Nephron progenitor cell (in vitro differentiated cells): Measurements from ENCODE around the gene HPCAL1.
A peak's percentile ranks its signal among the peaks of the same experiment; 100 is the strongest.

ENCODE experiments used
- DNase-seq: peaks from one replicate; pipeline ENCODE4 v3.0.0; 2021
- H3K27ac Mint-ChIP-seq: 2 replicates; pipeline ENCODE4 v1.8.0; 2021; ENCODE audit warnings: mild to moderate bottlenecking, moderate library complexity, mixed read lengths
- H3K27me3 Mint-ChIP-seq: 2 replicates; pipeline ENCODE4 v1.8.0; 2021; ENCODE audit warnings: mild to moderate bottlenecking, low read depth, mixed read lengths; ENCODE audit not compliant: poor library complexity
- H3K36me3 Mint-ChIP-seq: 2 replicates; pipeline ENCODE4 v1.8.0; 2021; ENCODE audit warnings: low read depth, mixed read lengths
- H3K4me1 Mint-ChIP-seq: 2 replicates; pipeline ENCODE4 v1.8.0; 2021; ENCODE audit warnings: mixed read lengths
- H3K4me3 Mint-ChIP-seq: 2 replicates; pipeline ENCODE4 v1.8.0; 2021; ENCODE audit warnings: mild to moderate bottlenecking, moderate library complexity, mixed read lengths
- H3K9me3 Mint-ChIP-seq: 2 replicates; pipeline ENCODE4 v1.8.0; 2021; ENCODE audit warnings: mild to moderate bottlenecking, moderate library complexity, mixed read lengths
- TF ChIP-seq, protein P1 (sequence below): fragments of 200-600 bp; sonication (generic); IDR thresholded peaks from 2 replicates; pipeline ENCODE4 v1.5.0; 2021; ENCODE audit warnings: antibody characterized with exemption

Gene HPCAL1

DNA sequence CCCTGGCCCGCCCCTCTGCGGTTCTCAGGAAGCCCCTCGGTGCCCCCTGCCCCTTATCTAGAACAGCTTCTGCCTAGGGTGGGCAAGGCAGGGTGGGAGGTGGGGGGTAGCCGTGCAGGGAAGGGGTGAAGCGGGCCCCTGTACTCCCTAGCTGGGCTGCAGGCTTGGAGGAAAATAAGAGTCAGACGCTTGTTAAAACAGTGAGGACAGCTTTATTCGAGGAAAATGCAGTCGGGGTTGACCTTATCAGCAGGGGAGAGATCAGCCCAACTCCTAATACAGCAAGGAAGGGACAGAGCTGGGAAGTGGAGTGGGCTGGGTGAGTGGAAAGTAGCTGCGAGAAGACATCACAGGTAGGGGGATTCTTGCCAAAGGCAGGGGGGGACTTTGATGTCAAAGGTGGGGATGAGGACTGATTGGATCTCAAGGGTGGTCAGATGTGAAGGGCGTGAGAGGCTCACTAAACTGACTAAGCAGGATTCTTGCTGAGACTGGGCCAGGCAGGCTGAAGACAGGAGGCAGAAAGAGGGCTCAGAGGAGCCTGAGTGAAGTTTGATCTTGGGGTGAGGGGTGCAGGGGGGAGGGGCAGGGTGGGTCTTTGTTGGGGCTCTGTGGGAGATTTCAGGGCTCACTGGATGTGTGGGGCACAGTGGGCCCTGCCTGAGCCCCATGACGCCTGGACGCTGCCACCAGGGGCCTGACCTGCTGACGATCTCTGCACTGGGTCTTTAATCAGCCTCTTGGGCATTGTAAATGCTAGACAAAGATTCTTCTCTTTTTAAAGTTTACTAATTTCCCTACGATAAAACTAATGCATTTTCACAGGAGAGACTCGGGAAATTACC, 29.9 kb downstream of the HPCAL1 start:
- Mint-ChIP-seq H3K4me1 (peaks cover 57% of the 10 kb centered on the region), H3K27ac (peak overlapping the region; percentile 97), H3K9me3 (peaks cover 20% of the 10 kb centered on the region), H3K4me3 (peak overlapping the region; percentile 60), H3K27me3 (peaks cover 8% of the 10 kb centered on the region), H3K36me3 (peaks cover 15% of the 10 kb centered on the region)
- DNase-seq: no peak
- TF ChIP-seq, protein P1, sequence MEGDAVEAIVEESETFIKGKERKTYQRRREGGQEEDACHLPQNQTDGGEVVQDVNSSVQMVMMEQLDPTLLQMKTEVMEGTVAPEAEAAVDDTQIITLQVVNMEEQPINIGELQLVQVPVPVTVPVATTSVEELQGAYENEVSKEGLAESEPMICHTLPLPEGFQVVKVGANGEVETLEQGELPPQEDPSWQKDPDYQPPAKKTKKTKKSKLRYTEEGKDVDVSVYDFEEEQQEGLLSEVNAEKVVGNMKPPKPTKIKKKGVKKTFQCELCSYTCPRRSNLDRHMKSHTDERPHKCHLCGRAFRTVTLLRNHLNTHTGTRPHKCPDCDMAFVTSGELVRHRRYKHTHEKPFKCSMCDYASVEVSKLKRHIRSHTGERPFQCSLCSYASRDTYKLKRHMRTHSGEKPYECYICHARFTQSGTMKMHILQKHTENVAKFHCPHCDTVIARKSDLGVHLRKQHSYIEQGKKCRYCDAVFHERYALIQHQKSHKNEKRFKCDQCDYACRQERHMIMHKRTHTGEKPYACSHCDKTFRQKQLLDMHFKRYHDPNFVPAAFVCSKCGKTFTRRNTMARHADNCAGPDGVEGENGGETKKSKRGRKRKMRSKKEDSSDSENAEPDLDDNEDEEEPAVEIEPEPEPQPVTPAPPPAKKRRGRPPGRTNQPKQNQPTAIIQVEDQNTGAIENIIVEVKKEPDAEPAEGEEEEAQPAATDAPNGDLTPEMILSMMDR: no peak

DNA sequence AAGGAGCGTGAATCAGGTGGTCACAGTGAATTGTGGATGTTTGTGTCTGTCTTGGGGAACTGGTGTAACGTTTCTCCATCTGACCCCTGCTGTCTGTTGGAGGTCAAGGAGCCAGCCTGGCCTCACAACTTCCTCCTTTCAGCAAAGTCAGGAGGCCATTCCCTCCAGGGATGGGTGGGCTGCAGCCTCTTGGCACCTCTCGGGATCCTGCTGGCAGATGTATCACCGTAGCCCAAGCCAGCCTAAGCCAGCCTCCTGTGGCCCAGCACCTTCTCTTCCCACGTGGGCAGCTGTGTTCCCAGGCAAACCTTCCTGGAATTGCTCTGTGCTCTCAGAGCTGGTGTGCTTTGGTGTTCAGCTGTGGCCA, 30.5 kb downstream of the HPCAL1 start:
- peaks cover 15% of the 10 kb centered on the region for H3K36me3 Mint-ChIP-seq
- TF ChIP-seq, protein P1: no peak
- H3K4me1 Mint-ChIP-seq: peaks cover 60% of the 10 kb centered on the region
- DNase-seq: peak; percentile 42
- peak overlapping the region; percentile 97 for H3K27ac Mint-ChIP-seq
- H3K27me3 Mint-ChIP-seq: peaks cover 14% of the 10 kb centered on the region
- H3K4me3 Mint-ChIP-seq: peak overlapping the region; percentile 55
- H3K9me3 Mint-ChIP-seq: peaks cover 20% of the 10 kb centered on the region

DNA sequence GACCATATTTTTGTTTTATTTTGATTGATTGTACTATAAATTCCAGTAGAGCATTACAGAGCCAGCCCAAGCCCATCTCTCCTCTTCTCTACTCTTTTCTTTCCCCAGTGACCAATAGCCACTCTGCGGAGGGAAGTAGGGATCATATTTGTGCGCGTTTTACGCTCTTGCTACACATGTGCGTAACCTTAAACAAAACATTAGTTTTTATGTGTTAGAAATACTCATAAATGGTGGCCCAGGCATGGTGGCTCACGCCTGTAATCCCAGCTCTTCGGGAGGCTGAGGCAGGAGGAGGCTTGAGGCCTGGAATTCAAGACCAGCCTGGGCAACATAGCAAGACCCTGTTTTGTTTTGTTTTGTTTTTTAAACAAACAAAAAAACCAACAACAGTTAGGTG, 31.3 kb downstream of the HPCAL1 start:
- Mint-ChIP-seq H3K27ac (peak overlapping the region; percentile 97), H3K4me3 (peak overlapping the region; percentile 55), H3K36me3 (peaks cover 15% of the 10 kb centered on the region), H3K4me1 (peaks cover 60% of the 10 kb centered on the region), H3K27me3 (peaks cover 18% of the 10 kb centered on the region), H3K9me3 (peaks cover 20% of the 10 kb centered on the region)
- DNase-seq: no peak
- TF ChIP-seq, protein P1: no peak

DNA sequence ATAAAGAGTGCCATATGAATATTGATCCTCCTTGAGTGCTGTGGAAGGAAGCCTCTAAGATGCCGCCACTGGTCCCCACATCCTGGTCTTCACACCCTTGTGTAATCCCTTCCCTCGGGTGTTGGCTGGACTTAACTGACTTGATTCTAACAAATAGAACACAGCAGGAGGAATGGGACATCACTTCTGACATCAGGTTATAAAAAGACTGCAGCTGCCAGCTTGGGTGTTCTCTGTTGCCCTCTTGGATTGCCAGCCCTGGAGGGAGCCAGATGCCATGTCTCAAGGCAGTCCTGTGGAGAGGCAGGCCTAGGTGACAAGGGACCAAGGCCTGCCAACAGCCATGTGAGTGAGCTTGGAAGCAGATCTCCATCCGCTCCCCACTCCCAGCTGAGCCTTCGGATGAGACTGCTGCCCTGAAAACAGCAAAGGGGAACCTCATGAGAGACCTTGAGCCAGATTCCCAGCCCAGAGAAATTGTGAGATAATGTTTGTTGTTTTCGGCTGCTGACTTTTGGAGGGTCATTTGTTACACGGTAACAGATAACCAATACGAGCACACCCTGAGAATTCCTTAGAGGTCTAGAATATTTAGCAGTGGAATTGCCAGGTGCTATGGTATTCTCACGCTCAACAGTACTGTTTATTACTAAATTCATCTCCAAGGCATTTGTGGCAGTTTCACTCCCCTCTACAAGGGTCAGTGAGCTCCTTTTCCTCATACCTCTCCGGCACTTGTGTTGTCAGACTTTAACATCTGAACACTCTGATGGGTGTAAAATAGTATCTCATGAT, 32.5 kb downstream of the HPCAL1 start:
- H3K27me3 Mint-ChIP-seq: peaks cover 14% of the 10 kb centered on the region
- H3K9me3 Mint-ChIP-seq: peaks cover 20% of the 10 kb centered on the region
- DNase-seq: no peak
- H3K27ac Mint-ChIP-seq: no peak overlapping the region
- peaks cover 15% of the 10 kb centered on the region for H3K36me3 Mint-ChIP-seq
- TF ChIP-seq, protein P1: no peak
- H3K4me1 Mint-ChIP-seq: peaks cover 47% of the 10 kb centered on the region
- no peak overlapping the region for H3K4me3 Mint-ChIP-seq

DNA sequence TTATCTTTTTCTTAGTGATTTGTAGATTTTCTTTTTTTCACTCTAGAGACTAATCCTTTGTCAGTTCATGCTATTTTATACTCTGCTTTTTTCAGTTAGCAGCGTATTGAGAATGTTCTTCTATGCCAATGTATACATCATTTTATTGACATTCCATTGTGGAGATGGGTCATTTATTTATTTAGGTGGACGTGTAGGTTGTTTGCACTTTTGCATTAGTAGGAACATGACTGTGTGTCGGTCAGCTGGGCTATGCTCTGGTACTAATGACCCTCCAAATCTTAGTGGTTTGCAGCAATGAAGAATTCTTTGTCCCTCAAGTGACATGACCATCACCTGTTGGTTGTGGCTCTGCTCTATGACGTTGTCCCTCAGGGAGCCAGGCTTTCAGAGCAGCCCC, 33.6 kb downstream of the HPCAL1 start:
- peaks cover 14% of the 10 kb centered on the region for H3K27me3 Mint-ChIP-seq
- peaks cover 46% of the 10 kb centered on the region for H3K4me1 Mint-ChIP-seq
- TF ChIP-seq, protein P1: no peak
- DNase-seq: no peak
- H3K27ac Mint-ChIP-seq: no peak overlapping the region
- H3K4me3 Mint-ChIP-seq: no peak overlapping the region
- peaks cover 15% of the 10 kb centered on the region for H3K36me3 Mint-ChIP-seq
- peaks cover 20% of the 10 kb centered on the region for H3K9me3 Mint-ChIP-seq
